Occipital lobe (tissue), 2 donors: Measurements from ENCODE around the gene P2RX1. TPM values are rescaled to one million over a fixed set of nuclear protein-coding genes. Genes with fewer than 3 reads are reported as not detected.

Experiments used
- DNase-seq: peaks from one replicate; lab custom pipeline; 2025; lab: John Stamatoyannopoulos, UW
- total RNA-seq: library from RNA; depleted of rRNA; stranded (reverse); fragments of >200 nt; gene quantifications from one replicate; pipeline ENCODE4 v1.2.3, GENCODE V29; 2014

P2RX1 gene
- total RNA-seq, 1 donor from 2014 or later, result not detected

- no peak for DNase-seq
These were observed 8.6 kb downstream of the P2RX1 start for GRCh38 chr17:3907483-3908216.

GRCh38 chr17:3906881-3907280 is 9.4 kb downstream of the P2RX1 start:
- no peak for DNase-seq

GRCh38 chr17:3905017-3905520 is 11.2 kb downstream of the P2RX1 start:
- DNase-seq, result no peak

DNA sequence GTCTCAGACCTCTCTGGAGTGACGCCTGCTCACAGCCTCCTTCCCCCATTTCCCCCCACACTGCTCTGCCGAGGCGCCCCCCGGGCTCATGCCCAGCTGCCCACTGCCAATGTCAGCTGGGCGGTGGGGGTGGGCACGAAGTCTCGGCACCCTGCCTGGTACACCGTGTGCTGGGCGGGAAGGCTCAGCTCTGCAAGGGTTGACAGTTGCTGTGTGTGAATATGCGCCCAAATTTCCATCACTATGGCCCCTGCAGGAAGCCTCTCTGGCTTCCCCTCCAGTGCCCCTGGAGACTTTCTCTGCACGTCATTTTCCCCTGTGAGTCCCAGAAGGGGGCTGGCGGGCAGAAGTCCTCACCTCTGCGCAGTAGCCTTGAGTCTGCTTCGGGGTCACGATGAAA is 11.8 kb downstream of the P2RX1 start:
- no peak for DNase-seq

- no peak for DNase-seq
These were observed 12.4 kb downstream of the P2RX1 start for GRCh38 chr17:3903881-3904290.

GRCh38 chr17:3903051-3903825 is 13.0 kb downstream of the P2RX1 start:
- no peak for DNase-seq

DNA sequence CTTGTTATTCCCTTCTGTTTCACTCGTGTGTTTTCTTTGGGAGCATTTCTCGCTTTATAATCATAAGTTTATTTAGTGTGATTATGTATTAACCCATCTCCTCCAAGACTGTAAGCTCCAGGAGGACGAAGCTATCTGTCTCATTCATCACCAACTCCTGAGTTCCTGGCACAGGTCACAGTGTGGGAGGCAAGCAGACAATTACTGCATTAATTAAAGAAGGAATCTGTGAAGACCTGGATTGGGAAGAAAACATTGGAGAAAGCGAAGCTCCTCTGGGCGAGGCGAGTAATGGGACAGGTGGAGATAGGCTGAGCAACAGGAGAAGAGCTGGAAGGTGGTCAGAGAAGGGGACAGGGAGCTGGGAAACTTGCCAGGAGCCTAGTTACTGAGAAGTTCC is 15.6 kb downstream of the P2RX1 start:
- no peak for DNase-seq

DNA sequence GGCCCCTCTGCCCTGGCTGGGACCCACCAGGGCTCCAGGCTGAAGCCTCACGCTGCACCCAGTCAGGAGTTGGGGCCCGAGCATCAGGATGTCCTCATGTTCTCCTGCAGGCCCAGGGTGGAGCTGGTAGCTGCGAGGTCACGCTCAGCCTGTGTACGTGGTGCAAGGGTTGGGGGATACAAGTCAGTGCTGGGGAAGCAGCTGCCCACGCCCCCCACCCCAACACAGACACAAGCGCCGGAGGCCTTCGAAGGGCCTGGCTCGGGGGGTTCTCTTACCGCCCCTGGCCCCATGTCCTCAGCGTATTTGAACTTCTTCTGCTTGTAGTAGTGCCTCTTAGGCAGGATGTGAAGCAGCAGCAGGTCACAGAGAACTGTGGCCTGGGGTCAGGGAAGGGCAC is 18.5 kb downstream of the P2RX1 start:
- DNase-seq, result no peak

DNA sequence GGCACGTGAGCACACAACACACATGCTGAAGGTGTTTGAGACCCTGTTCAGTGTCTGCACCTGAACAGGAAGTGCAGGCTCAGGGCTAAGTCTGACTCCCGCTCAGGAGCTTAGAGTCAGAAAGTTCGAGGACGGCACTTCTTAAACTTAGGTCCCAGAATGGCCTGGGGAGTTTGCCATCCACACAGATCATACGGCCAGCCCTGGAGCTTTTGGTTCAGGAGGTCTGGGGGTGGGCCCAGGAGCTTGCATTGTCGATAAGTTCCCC is 19.4 kb downstream of the P2RX1 start:
- DNase-seq, result no peak

- DNase-seq, result no peak
These were observed 19.9 kb downstream of the P2RX1 start for GRCh38 chr17:3896108-3896967.

DNA sequence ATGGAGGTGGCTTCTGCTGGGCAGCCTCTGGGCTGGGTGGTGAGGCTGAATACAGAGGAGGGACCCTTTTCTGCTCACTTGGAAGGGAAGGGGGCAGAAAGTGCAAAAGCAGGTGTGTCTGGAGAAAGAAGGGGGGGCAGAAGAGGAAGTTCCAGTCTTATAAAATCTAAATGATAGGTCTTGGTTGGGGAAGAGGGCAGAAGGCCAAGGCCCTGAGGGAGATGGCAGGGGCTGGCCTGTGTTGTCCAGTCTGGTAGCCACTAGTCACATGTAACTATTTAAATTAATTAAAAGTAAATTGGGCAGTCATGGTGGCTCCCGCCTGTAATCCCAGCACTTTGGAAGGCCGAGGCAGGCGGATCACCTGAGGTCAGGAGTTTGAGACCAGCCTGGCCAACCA is 20.9 kb downstream of the P2RX1 start:
- DNase-seq, result no peak

DNA sequence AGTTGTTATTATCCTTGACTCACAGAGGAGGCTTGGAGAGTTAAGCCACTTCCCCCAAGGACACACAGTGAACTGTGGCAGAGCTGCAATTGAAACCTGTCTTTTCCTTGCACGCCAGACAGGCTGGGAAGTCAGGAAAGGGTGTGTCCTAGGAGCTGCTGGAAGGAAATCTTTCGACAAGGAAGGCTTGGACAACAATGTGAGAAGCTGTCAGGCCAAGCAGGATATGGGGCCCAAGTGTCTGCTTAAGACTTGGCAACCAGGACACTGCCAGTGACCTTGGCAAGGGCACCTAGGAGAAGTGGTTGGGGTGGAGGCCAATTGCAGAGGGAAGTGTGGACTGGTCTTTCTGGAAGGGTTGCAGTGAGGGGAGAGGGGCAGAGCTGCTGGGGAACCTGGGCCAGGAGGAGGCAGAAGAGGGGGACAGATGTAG is 21.3 kb downstream of the P2RX1 start:
- no peak for DNase-seq

GRCh38 chr17:3894188-3894587 is 22.1 kb downstream of the P2RX1 start:
- DNase-seq, result no peak

DNA sequence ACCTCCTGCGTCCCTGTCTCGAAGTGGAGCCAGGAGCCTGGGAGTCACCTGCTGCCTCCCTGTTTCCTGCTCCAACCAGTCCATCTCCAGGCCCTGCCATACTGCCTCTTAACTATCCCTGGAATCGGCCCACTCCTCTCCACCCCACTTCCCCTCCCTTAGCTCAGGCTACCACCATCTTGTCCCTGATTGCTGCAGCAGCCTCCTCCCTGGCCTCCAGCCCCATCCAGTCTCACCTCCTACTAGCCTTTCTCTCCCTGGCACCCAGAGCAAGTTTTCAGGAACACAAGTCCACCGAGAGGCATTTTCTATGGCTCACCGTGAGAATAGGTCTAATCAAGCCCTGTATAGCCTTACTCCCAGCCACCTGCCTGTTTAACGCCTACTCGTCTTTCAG is 22.5 kb downstream of the P2RX1 start:
- DNase-seq, result no peak

GRCh38 chr17:3893003-3893719 is 23.1 kb downstream of the P2RX1 start, which contains the start of gene CAMKK1:
Gene CAMKK1, minus strand, starts transcription at chr17:3893053. Its CDS starts 7,366 bp downstream, at chr17:3885687.
- DNase-seq, result peak; percentile 79

DNA sequence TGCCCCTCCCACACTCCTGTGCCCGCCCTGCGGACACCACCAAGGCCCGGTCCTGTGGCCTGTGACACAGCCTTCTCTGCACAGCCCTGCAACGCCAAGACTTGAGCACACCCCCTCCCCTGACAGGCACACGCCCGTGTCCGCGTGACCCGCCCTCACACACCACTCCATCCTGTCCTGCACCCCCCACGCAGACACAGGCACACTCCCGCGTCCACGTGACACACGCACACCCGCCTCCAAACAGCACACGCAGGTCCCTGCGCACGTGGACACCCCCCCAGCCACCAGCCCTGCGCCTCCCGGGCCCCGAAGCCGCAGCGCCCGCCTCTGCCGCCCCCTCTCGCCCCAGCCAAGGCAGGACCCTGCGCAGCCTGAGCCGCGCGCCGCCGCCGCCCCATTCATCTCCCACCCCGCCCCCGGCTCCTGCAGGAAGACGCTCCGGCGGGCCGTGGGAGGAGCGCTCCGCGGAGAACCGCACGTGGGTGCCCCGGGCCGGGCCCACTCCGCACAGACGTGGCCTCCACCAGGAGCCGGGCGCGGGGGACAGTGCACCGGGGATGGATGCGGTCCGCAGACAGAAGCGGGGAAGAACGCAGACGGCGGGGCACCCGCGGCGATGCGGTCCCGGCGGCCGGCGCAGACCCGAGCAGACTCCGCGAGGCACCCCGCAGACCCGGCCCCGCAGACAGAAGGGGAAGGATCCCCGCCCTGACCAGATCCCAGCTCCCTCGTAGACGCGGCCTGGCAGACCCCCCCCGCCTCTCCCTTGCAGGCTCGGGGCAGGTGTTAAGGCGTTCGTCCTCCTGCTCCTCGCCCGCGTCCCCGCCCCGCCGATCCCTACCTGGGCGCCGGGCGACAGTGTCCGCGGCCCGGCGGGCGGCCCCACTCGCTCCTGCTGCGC is 23.9 kb downstream of the P2RX1 start:
- DNase-seq, result peak; percentile 74

GRCh38 chr17:3891626-3892094 is 24.6 kb downstream of the P2RX1 start:
- no peak for DNase-seq

DNA sequence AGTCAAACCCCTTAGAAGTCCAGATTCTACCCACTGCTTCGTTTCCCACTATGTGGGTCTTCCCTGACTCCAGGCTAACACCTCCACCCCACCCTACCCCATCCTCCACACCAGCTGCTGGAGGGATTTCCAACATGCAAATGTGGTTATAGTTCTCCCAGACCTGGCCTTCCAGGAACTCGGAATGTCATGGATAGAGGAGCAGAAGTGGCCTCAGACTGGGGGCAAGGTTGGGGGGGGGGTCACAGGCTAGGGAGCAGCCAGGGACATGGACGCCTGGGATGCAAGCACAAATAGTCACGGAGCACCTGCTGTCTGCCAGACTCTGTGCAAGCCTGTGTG is 25.4 kb downstream of the P2RX1 start:
- DNase-seq, result no peak

DNA sequence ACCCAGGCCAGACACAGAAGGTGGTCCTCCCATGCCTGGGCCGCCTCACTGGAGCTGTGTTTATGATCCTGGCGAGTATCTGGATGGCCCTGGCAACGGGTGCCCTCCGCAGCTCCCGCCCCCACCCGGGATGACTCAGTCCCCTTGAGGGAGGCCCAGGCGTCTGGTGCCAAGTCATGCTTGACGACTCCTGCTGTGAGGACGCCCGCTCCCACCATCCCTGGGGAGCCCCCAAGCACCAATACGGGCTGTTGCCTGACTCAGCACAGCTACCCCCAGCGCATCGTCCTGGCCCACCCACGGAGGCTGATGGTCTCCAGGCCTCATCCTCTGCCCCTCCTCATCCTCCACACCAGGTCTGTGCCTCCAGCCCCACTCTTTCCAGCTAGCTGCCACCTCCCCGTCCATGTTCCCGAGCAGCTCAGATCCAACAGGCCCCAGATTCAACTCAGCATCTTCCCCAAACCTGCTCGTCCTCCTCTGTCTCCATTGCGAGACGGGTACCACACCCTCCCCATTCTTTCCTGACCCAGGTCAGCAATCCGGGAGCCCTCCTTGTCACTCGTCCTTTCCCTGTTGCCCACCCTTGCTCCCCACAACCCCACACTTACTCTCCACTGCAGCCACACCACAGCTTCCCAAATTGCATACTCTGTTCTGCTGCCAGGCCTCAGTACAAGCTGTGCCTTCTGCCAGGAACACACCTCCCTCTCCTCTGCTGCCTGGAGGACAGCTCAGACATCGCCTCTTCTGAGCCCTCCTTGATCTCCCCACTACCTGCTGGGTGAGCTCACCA is 26.0 kb downstream of the P2RX1 start:
- peak; percentile 56 for DNase-seq
